HEK293T (cell line): ENCODE data around the gene GDF11.

Experiments
- BHLHE40 ChIP-seq: fragments of 450-650 bp; IDR thresholded peaks from 2 replicates; pipeline ENCODE4 v1.6.1; 2016; ENCODE audit warnings: mild to moderate bottlenecking, moderate library complexity, borderline replicate concordance
- CTBP1 ChIP-seq: fragments of 450-650 bp; IDR thresholded peaks from 2 replicates; pipeline ENCODE4 v1.6.1; 2016; ENCODE audit warnings: borderline replicate concordance
- ELF4 ChIP-seq: fragments of 450-650 bp; IDR thresholded peaks from 2 replicates; pipeline ENCODE4 v1.6.1; 2017; ENCODE audit warnings: antibody characterized with exemption
- FOXK2 ChIP-seq: fragments of 450-650 bp; IDR thresholded peaks from 2 replicates; pipeline ENCODE4 v1.6.1; 2016; ENCODE audit warnings: mild to moderate bottlenecking
- FOXM1 ChIP-seq: fragments of 450-650 bp; IDR thresholded peaks from 2 replicates; pipeline ENCODE4 v1.6.1; 2017; ENCODE audit warnings: mild to moderate bottlenecking, borderline replicate concordance
- HDGF ChIP-seq: fragments of 450-650 bp; IDR thresholded peaks from 2 replicates; pipeline ENCODE4 v1.6.1; 2017; ENCODE audit warnings: antibody characterized with exemption, borderline replicate concordance
- LEF1 ChIP-seq: fragments of 450-650 bp; IDR thresholded peaks from 2 replicates; pipeline ENCODE4 v1.6.1; 2017; ENCODE audit warnings: mild to moderate bottlenecking, borderline replicate concordance
- NFRKB ChIP-seq: fragments of 450-650 bp; IDR thresholded peaks from 2 replicates; pipeline ENCODE4 v1.6.1; 2016; ENCODE audit warnings: mild to moderate bottlenecking, moderate library complexity
- PKNOX1 ChIP-seq: fragments of 450-650 bp; IDR thresholded peaks from 2 replicates; pipeline ENCODE4 v1.6.1; 2016
- SP1 ChIP-seq: fragments of 450-650 bp; IDR thresholded peaks from 2 replicates; pipeline ENCODE4 v1.6.1; 2017
- SUZ12 ChIP-seq: fragments of 450-650 bp; IDR thresholded peaks from 2 replicates; pipeline ENCODE4 v1.6.1; 2016; ENCODE audit warnings: mild to moderate bottlenecking
- TARDBP ChIP-seq: fragments of 450-650 bp; IDR thresholded peaks from 2 replicates; pipeline ENCODE4 v1.6.1; 2016
- ZNF384 ChIP-seq: fragments of 450-650 bp; IDR thresholded peaks from 2 replicates; pipeline ENCODE4 v1.6.1; 2016

DNA sequence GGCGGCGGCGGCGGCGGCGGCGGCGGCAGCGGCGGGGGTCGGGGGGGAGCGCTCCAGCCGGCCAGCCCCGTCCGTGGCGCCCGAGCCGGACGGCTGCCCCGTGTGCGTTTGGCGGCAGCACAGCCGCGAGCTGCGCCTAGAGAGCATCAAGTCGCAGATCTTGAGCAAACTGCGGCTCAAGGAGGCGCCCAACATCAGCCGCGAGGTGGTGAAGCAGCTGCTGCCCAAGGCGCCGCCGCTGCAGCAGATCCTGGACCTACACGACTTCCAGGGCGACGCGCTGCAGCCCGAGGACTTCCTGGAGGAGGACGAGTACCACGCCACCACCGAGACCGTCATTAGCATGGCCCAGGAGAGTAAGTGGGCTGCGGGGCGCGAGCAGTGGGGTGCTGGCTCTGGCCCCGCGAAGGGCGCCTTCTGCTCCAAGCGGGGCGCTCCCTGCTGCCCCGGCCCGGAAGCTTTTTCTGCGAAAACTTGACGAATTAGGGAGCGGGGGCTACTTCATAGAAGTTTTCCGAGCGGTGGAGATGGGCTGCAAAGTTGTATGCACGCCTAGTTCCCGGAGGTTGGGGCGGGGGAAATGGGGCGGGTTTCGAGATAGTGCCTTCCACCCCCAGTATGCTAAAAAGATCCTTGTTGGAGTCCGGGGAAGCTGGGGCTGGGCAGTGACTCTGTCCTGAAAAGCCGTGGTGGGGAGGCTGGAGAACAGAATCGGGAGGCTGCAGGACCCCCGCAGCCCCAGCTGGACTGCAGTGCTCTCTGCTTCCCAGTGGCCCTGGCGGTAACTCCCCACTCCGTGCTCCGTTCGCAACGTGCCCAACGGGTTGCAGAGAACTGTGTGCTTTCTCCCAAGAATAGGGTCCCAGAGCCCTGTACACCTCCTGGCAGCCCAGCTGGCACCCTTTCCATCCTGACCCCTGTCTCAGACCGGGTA, 751 bp downstream of the GDF11 start:
- TF ChIP-seq TARDBP (no peak), ELF4 (no peak), PKNOX1 (no peak), BHLHE40 (no peak), SUZ12 (no peak), CTBP1 (no peak), SP1 (no peak), FOXM1 (no peak), HDGF (no peak), ZNF384 (no peak), NFRKB (no peak), LEF1 (no peak), FOXK2 (no peak)
